Ishikawa (cell line): Measurements from ENCODE around the gene ACOXL.

Experiments used
- CEBPB ChIP-seq: IDR thresholded peaks from 2 replicates; pipeline ENCODE4 v1.6.1; 2012
- CREB1 ChIP-seq: IDR thresholded peaks from 2 replicates; pipeline ENCODE4 v1.6.1; 2012; ENCODE audit warnings: low read depth
- EGR1 ChIP-seq: IDR thresholded peaks from 2 replicates; pipeline ENCODE4 v1.6.1; 2012
- EP300 ChIP-seq: IDR thresholded peaks from 2 replicates; pipeline ENCODE4 v1.6.1; 2012; ENCODE audit warnings: borderline replicate concordance
- FOXM1 ChIP-seq: IDR thresholded peaks from 2 replicates; pipeline ENCODE4 v1.6.1; 2012; ENCODE audit warnings: low read depth, borderline replicate concordance
- MAX ChIP-seq: IDR thresholded peaks from 2 replicates; pipeline ENCODE4 v1.6.1; 2012
- NFIC ChIP-seq: IDR thresholded peaks from 2 replicates; pipeline ENCODE4 v1.6.1; 2012
- RAD21 ChIP-seq: IDR thresholded peaks from 2 replicates; pipeline ENCODE4 v1.6.1; 2012; ENCODE audit warnings: low read depth
- REST ChIP-seq: IDR thresholded peaks from 2 replicates; pipeline ENCODE4 v1.6.1; 2012; ENCODE audit warnings: low read depth, mild to moderate bottlenecking
- TAF1 ChIP-seq: IDR thresholded peaks from 2 replicates; pipeline ENCODE4 v1.6.1; 2012; ENCODE audit warnings: low read depth, mild to moderate bottlenecking
- TCF12 ChIP-seq: IDR thresholded peaks from 2 replicates; pipeline ENCODE4 v1.6.1; 2012; ENCODE audit warnings: low read depth
- TEAD4 ChIP-seq: IDR thresholded peaks from 2 replicates; pipeline ENCODE4 v1.6.1; 2012
- USF1 ChIP-seq: IDR thresholded peaks from 2 replicates; pipeline ENCODE4 v1.6.1; 2012
- YY1 ChIP-seq: IDR thresholded peaks from 2 replicates; pipeline ENCODE4 v1.6.1; 2012; ENCODE audit warnings: low read depth
- ZBTB7A ChIP-seq: IDR thresholded peaks from 2 replicates; pipeline ENCODE4 v1.6.1; 2012; ENCODE audit warnings: low read depth

The ACOXL gene

GRCh38 chr2:110995911-110996310, 263.5 kb downstream of the ACOXL start:
- TF ChIP-seq ZBTB7A (no peak), TAF1 (no peak), FOXM1 (no peak), NFIC (no peak), EGR1 (no peak), REST (no peak), YY1 (no peak), EP300 (no peak), RAD21 (no peak)

GRCh38 chr2:110997331-110998045, 265.1 kb downstream of the ACOXL start:
- peak; percentile 57 for TF ChIP-seq TEAD4
- no peak for TF ChIP-seq REST

GRCh38 chr2:110998311-110998710, 265.9 kb downstream of the ACOXL start:
- no peak for TF ChIP-seq EP300
- TF ChIP-seq TEAD4 = no peak

GRCh38 chr2:110999626-111000025, 267.3 kb downstream of the ACOXL start:
- TF ChIP-seq TAF1 = no peak

- TF ChIP-seq RAD21 = no peak
- no peak for TF ChIP-seq YY1
- TF ChIP-seq CREB1 = no peak
- TF ChIP-seq FOXM1 = no peak
- no peak for TF ChIP-seq TEAD4
- no peak for TF ChIP-seq REST
- TF ChIP-seq CEBPB = no peak
- TF ChIP-seq EP300 = no peak
- no peak for TF ChIP-seq USF1
- no peak for TF ChIP-seq EGR1
- TF ChIP-seq NFIC = no peak
- no peak for TF ChIP-seq ZBTB7A
- TF ChIP-seq MAX = no peak
- no peak for TF ChIP-seq TCF12
- no peak for TF ChIP-seq TAF1
Observed at GRCh38 chr2:111005307-111005706, 272.9 kb downstream of the ACOXL start.

GRCh38 chr2:111005821-111006220, 273.4 kb downstream of the ACOXL start:
- no peak for TF ChIP-seq NFIC
- TF ChIP-seq USF1 = no peak
- TF ChIP-seq CREB1 = no peak
- TF ChIP-seq YY1 = no peak
- TF ChIP-seq ZBTB7A = no peak
- TF ChIP-seq EGR1 = no peak
- TF ChIP-seq CEBPB = no peak
- TF ChIP-seq TAF1 = no peak
